GM19043 (cell line): Measurements from ENCODE around the gene TP73.
A peak's percentile ranks its signal among the peaks of the same experiment; 100 is the strongest.

Source experiments
- ATAC-seq: cut with Tn5 transposase; IDR thresholded peaks from one replicate; pipeline ENCODE4 v1.9.1; 2021; ENCODE audit warnings: low read depth; ENCODE audit not compliant: unreplicated experiment

Gene TP73

GRCh38 chr1:3633344-3634058, 18.8 kb upstream of the TP73 start:
- no peak for ATAC-seq

- ATAC-seq: no peak
These were observed 18.1 kb upstream of the TP73 start for GRCh38 chr1:3634059-3634800.

- no peak for ATAC-seq
These were observed 16.2 kb upstream of the TP73 start for GRCh38 chr1:3636080-3636479.

- ATAC-seq: no peak
These were observed 15.8 kb upstream of the TP73 start for GRCh38 chr1:3636531-3636930.

- ATAC-seq: no peak
These were observed 14.3 kb upstream of the TP73 start for GRCh38 chr1:3638027-3638426.

GRCh38 chr1:3638676-3639075, 13.6 kb upstream of the TP73 start:
- ATAC-seq: no peak

GRCh38 chr1:3639397-3639911, 12.9 kb upstream of the TP73 start:
- ATAC-seq: no peak

- no peak for ATAC-seq
These were observed 12.0 kb upstream of the TP73 start for GRCh38 chr1:3640121-3640837.

GRCh38 chr1:3641046-3641760, 11.1 kb upstream of the TP73 start:
- ATAC-seq: no peak

- ATAC-seq: no peak
These were observed 10.5 kb upstream of the TP73 start for GRCh38 chr1:3641816-3642215.

- no peak for ATAC-seq
These were observed 9.2 kb upstream of the TP73 start for GRCh38 chr1:3642919-3643675.

GRCh38 chr1:3644273-3644672, 8.0 kb upstream of the TP73 start:
- no peak for ATAC-seq

- ATAC-seq: no peak
These were observed 7.1 kb upstream of the TP73 start for GRCh38 chr1:3645247-3645646.

GRCh38 chr1:3645666-3646355, 6.5 kb upstream of the TP73 start:
- ATAC-seq: no peak

- ATAC-seq: no peak
These were observed 5.7 kb upstream of the TP73 start for GRCh38 chr1:3646596-3646995.

GRCh38 chr1:3649342-3650247, 2.7 kb upstream of the TP73 start, which contains the start of gene WRAP73:
Gene WRAP73, minus strand, starts transcription at chr1:3650103. Its CDS starts 104 bp downstream, at chr1:3649999.
- peak; percentile 80 for ATAC-seq

- ATAC-seq: no peak
These were observed 1.9 kb upstream of the TP73 start for GRCh38 chr1:3650248-3651025.
